BE2C (cell line): ENCODE data around the gene ZCCHC17.

Experiments
- DNase-seq: peaks from one replicate; pipeline ENCODE4 v3.0.0-alpha.2; 2020
- H3K27me3 ChIP-seq: fragments of 250-450 bp; sonication (Bioruptor Pico); 2 replicates; pipeline ENCODE4 v1.5.1; 2020; ENCODE audit warnings: mild to moderate bottlenecking
- H3K36me3 ChIP-seq: fragments of 250-450 bp; sonication (Bioruptor Pico); 2 replicates; pipeline ENCODE4 v1.5.1; 2020; ENCODE audit warnings: mild to moderate bottlenecking
- H3K4me1 ChIP-seq: fragments of 250-450 bp; sonication (Bioruptor Pico); 2 replicates; pipeline ENCODE4 v1.5.1; 2020
- H3K4me3 ChIP-seq: 2 replicates; pipeline ENCODE4 v1.5.1; 2011; ENCODE audit warnings: low read depth, low read length
- H3K9me3 ChIP-seq: fragments of 250-450 bp; sonication (Bioruptor Pico); 2 replicates; pipeline ENCODE4 v1.5.1; 2020
- CTCF ChIP-seq: IDR thresholded peaks from 2 replicates; pipeline ENCODE4 v1.5.1; 2012; ENCODE audit warnings: mild to moderate bottlenecking, low read depth, low read length

The ZCCHC17 gene

GRCh38 chr1:31407029-31407626 lies 110.3 kb downstream of the ZCCHC17 start:
- H3K4me3 ChIP-seq = no peak overlapping the region
- H3K36me3 ChIP-seq = no peaks in the 10 kb centered on the region

GRCh38 chr1:31408788-31409318 lies 112.0 kb downstream of the ZCCHC17 start:
- Histone ChIP-seq H3K27me3 (peaks cover 6% of the 10 kb centered on the region), H3K36me3 (no peaks in the 10 kb centered on the region), H3K9me3 (no peaks in the 10 kb centered on the region), H3K4me1 (no peaks in the 10 kb centered on the region), H3K4me3 (no peak overlapping the region)
- DNase-seq = no peak
- no peak for TF ChIP-seq CTCF

More at GRCh38 chr1:31407029-31407626, 110.3 kb downstream of the ZCCHC17 start:
- TF ChIP-seq CTCF = no peak
- Histone ChIP-seq H3K4me1 (no peaks in the 10 kb centered on the region), H3K9me3 (no peaks in the 10 kb centered on the region), H3K27me3 (no peaks in the 10 kb centered on the region)
- DNase-seq = no peak

GRCh38 chr1:31409946-31410858 lies 113.4 kb downstream of the ZCCHC17 start:
- H3K4me3 ChIP-seq = no peak overlapping the region
- no peaks in the 10 kb centered on the region for H3K9me3 ChIP-seq
- H3K27me3 ChIP-seq = peaks cover 6% of the 10 kb centered on the region
- TF ChIP-seq CTCF = no peak
- no peaks in the 10 kb centered on the region for H3K4me1 ChIP-seq
- no peaks in the 10 kb centered on the region for H3K36me3 ChIP-seq
- no peak for DNase-seq

- no peak for DNase-seq
- Histone ChIP-seq H3K9me3 (no peaks in the 10 kb centered on the region), H3K36me3 (no peaks in the 10 kb centered on the region), H3K4me3 (no peak overlapping the region), H3K4me1 (no peaks in the 10 kb centered on the region), H3K27me3 (peaks cover 6% of the 10 kb centered on the region)
- no peak for TF ChIP-seq CTCF
These were observed 114.0 kb downstream of the ZCCHC17 start for GRCh38 chr1:31410871-31411270.

GRCh38 chr1:31412205-31412604 lies 115.4 kb downstream of the ZCCHC17 start:
- Histone ChIP-seq H3K4me3 (no peak overlapping the region), H3K36me3 (no peaks in the 10 kb centered on the region), H3K4me1 (no peaks in the 10 kb centered on the region), H3K27me3 (peaks cover 6% of the 10 kb centered on the region), H3K9me3 (no peaks in the 10 kb centered on the region)
- no peak for DNase-seq
- TF ChIP-seq CTCF = no peak
